MV-4-11 (cell line): ENCODE results near the gene MAP2K7.

Experiments
- DNase-seq: peaks from one replicate; lab custom pipeline; 2025; lab: John Stamatoyannopoulos, UW

Gene MAP2K7

GRCh38 chr19:7919610-7920518 is 16.2 kb downstream of the MAP2K7 start, which contains the start of gene SNAPC2:
TSS of gene SNAPC2 (plus strand) at chr19:7920338. CDS start at chr19:7920367, 29 bp downstream.
- DNase-seq: peak; percentile 94

DNA sequence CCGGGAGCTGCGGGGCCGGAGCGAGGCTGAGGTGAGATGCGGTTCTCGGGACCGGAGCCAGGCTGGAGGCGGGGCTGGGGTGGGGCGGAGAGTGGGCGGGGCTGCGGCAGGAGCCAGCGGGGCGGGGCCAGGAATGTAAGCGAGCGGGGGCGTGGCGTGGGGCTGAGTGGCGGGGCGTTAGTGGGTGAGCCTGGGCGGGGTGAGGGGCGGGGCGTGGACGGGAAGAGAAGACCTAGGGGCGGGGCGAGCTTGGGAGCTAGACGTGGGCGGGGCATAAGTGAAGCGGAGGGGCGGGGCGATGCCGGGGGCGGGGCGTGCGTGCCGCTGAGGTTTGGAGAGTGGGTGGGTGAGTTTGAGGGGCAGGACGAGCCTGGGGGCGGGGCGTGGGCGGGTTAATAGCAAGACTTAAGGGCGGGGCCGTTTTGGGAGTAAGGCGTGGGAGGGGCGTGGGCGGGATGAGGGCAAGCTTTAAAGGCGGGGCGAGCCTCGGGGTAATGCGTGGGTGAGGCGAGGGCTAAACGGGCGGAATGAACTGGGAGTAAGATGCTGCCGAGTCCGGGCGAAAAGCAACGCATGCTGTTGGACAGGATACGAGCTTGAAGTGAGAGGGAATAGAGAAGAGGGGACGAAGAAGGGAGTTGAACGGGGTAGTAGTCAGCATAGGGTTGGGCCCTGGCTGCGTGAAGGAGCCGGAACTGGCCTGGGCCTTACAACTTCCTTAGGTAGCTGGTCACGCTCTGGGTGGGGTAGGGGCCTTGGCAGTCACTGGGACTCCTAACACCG is 17.0 kb downstream of the MAP2K7 start:
- DNase-seq: peak; percentile 95

DNA sequence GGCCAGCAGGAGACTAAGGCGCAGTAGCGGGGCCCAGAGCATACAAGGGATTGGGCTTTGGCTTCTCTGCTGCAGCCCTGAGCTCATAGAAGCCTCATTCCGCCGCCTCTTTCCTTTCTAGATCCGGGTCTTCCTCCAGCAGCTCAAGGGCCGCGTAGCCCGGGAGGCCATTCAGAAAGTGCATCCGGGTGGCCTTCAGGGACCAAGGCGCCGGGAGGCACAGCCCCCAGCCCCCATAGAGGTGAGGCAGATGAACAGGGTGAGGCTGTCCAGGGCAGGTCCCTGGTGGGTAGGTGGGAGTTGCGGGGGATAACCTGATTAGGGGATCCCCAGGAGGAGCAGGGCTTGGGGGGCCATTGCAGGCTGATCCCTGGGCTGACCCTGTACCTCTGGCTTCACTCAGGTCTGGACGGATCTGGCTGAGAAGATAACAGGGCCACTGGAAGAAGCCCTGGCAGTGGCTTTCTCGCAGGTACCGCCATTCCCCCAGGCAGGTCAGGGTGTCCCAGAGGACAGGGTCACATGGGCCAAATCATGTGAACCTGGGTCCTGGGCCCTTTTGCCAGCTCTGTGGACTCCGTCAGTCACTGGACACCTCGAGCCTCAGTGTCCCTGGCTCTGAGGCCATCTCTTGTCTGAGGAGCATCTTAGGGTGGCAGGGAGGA is 17.8 kb downstream of the MAP2K7 start:
- DNase-seq: no peak

GRCh38 chr19:7921967-7922835 is 18.5 kb downstream of the MAP2K7 start:
- DNase-seq: no peak

DNA sequence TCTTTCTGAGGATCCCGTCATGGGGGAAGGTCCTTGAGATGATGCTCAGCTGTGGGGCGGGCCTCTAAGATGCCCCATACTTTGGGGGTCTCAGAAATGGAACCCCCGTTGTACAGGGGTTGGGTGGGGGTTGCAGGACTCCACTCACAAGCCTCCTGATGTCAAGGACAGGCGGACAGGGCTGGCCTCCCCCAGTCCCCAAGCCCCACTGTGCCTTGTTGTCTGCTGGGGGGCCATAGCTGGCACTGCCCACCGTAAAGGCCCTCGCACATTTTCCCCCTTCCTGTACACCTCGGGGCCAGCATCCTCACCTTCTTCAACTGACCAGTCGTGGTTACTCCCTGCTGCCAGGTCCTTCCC is 19.1 kb downstream of the MAP2K7 start:
- no peak for DNase-seq

DNA sequence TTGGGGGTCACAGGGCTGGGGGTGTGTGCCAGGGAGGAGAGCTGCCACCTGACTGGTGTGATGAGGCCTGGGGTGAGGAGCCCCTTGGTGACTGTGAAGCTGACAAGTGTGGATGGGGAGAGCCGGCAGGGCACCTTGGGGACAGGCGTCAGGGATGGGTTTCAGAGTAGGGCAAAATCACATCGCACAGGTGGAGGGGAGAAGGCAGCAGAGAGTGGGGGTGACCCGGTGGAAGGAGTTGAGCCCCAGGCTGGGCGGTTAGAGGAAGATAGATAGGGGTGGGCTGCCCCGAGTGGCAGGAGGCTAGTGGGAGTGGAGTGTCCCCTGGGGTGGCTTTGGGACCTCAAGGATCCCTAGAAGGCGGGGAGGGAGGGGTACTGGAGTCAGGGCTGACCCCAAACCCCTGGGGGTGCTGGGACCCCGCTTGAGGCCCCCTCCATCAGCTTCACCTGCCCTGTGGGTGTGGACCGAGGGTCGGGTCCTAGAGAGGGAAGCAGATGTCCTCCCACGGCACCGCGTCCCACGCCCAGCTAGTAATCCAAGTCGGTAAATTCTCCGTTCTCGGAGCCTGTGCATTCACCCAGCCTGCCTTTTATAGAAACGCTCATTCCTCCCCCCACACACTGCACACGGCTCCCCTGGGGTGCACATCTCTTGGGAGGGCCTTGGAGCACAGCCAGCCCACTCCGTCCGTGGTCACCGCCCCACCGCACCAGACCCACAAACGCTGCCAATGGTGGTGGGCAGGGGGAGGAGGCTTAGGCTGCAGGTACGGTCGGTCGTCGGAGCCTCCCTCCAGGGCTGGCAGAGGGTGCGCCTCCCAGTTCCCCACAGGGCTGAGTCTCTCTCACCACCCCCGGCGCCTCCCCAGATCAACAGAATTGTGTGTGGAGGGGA is 19.9 kb downstream of the MAP2K7 start:
- DNase-seq: peak; percentile 27

GRCh38 chr19:7924241-7924640 is 20.6 kb downstream of the MAP2K7 start:
- peak; percentile 27 for DNase-seq

DNA sequence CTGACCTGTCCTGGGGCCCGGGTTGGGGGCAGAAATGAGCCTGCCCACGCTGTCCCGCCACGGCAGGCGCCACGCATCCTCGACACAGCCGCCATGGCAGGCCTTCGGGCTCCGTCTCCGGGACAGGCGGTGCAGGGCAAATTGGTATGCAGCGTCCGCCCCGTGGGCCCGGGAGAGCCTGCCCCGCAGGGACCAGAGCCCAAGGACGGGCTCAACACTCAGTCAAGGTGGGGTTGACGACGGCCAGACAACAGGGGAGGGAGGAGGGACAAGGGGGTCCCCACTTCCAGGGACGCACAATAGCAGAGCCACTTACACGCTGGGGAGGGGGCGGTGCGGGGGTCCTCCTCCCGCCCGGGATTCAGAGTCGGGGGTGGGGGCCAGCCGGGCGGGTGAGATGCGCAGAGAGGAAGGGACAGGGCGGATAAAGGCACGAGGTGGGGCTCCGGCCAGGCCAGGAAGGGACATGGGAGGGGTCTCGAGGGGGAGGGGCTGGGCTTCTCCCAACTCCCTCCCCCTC is 21.0 kb downstream of the MAP2K7 start:
- no peak for DNase-seq

DNA sequence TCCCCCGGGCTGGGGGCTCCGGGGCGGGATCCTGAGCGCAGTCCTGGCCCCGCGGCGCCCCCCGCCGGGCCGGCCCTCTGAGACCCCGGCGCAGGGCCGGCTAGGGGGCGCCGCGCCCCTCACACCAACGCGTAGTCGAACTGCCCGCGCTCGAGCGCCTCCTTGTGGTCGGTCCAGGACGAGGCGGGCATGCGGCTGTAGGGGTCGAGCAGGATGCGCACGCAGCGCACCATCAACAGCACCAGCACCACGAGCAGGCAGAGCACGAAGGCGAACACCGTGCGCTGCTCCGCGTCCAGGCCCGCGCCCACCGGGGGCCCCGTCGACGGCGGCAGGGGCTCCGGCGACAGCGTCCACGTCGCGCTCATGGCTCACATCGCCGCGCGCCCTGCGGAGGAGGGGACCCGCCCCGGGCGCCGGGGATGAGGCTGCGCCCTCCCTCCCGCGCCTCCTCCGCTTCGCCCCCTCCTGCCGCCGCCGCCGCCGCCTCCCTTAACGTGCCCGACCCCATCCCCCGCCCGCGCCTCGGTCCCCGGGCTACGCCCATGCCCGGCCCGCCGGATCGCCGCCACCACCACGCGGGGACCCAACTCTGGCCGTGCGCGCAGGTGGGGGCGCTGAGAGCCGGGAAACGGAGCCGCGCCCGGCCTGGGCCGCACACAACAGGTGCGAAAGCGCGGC is 21.6 kb downstream of the MAP2K7 start:
- peak; percentile 56 for DNase-seq

DNA sequence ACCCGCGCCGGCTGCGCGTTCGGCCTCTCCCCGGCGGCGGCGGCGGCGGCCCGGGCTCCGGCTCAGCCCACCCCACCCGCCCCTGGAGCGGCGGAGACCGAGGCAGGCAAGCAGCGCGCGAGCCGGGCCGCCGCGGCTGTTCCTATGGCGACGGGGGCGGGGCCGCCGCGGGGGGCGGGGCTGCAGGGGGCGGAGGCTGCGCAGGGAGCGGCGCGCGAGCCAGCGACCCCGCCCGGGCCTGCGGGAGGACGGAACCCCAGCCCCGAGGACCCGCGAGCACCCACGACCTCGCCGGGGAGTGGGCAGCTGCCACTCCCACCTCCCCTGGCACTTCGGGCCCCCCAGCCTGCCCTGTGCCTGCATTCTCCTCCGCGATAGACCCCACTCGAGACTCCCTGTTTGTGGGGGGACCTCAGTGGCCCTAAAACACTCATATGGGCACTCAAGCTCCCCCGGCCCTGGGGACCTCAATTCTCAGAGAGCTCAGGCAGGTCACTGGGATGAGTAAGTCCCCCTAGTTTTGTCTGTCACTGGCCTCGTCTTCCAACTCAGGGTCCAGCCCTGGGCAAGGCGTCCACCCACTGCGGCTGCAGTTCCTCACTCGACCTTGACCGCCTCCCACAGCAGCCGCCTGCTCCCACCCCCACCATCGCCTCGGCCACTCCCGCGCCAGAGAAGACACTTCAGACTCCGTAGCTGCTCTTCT is 22.5 kb downstream of the MAP2K7 start, which contains the start of gene CTXN1:
TSS of gene CTXN1 (minus strand) at position 115 of the 706 bp plus-strand sequence. CDS start 597 bp downstream, outside the sequence.
- DNase-seq: peak; percentile 15

- no peak for DNase-seq
These were observed 23.3 kb downstream of the MAP2K7 start for GRCh38 chr19:7926727-7927604.

DNA sequence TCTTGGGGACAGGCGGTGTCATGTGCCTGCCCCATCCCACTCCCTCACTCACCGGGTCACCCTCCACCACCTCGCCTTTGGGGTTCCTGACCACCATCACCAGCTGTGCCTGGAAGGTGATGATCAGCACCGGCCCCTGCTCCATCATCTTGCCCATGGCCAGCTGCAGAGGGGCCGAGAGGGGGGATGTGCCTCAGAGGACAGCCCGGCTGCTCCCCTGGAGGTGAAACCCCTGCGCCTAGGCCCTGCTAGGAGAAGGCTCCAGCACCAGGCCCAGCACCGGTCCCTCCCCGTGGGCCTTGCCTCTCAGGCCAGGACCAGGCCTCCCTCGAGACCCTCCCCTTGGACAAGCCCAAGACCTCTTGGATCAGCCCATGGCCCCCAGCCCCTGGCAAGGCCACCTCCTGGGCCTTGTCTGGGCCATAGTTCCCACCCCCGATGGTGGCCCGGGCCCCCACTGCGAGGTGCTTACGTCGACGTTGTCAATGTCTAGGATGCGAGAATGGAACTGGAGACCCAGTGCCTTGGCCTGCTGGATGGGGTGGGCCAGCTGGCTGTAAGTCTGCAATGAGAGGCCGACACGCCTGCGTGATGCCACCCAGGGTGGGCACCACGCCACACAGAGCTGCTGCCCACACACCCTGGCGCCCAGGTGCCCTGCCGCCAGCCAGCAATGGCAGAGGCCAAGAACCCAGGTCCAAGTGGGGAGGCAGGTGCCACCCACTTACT is 24.1 kb downstream of the MAP2K7 start:
- no peak for DNase-seq

GRCh38 chr19:7928334-7928706 is 24.6 kb downstream of the MAP2K7 start:
- no peak for DNase-seq

GRCh38 chr19:7928741-7929701 is 25.3 kb downstream of the MAP2K7 start:
- peak; percentile 76 for DNase-seq

DNA sequence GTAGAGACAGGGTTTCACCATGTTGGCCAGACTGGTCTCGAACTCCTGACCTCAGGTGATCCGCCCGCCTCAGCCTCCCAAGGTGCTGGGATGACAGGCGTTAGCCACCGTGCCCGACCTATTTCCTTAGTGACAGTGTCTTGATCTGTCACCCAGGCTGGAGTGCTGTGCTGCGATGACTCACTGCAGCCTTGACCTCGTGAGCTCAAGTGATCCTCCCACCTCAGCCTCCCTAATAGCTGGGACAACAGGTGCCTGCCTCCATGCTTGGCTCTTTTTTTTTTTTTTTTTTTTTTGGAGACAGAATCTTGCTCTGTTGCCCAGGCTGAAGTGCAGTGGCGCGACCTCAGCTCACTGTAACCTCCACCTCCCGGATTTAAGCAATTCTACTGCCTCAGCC is 26.4 kb downstream of the MAP2K7 start:
- DNase-seq: peak; percentile 37

- no peak for DNase-seq
These were observed 27.1 kb downstream of the MAP2K7 start for GRCh38 chr19:7930765-7931164.
